GM12878 (cell line): ENCODE measurements around the gene STPG4. TPM values are rescaled to one million over a fixed set of nuclear protein-coding genes. Genes with fewer than 3 reads are reported as not detected.

ENCODE experiments used
- BHLHE40 ChIP-seq, 2 experiments: fragments of 450-650 bp in 1 of 2; IDR thresholded peaks; 2 replicates each; pipeline ENCODE4 v1.6.1; 2011 to 2017; ENCODE audit warnings: low read depth in 2 of 2, borderline replicate concordance in 1 of 2, improper control_type of control experiment in 1 of 2, low read length in 1 of 2, mild to moderate bottlenecking in 1 of 2
- BMI1 ChIP-seq: fragments of 450-650 bp; IDR thresholded peaks from 2 replicates; pipeline ENCODE4 v1.6.1; 2016; ENCODE audit warnings: mild to moderate bottlenecking, moderate library complexity, borderline replicate concordance
- CEBPB ChIP-seq, 2 experiments: fragments of 150-350 bp in 1 of 2; IDR thresholded peaks; 2 replicates each; pipeline ENCODE4 v1.6.1; 2012 to 2014; ENCODE audit warnings: low read depth in 2 of 2, low read length in 2 of 2, borderline replicate concordance in 1 of 2, inconsistent platforms in 1 of 2
- FOXK2 ChIP-seq: fragments of 450-650 bp; IDR thresholded peaks from 2 replicates; pipeline ENCODE4 v1.6.1; 2017; ENCODE audit warnings: mild to moderate bottlenecking, moderate library complexity
- JUNB ChIP-seq: IDR thresholded peaks from 2 replicates; pipeline ENCODE4 v1.6.1; 2016; ENCODE audit warnings: antibody characterized with exemption, mild to moderate bottlenecking
- MYC ChIP-seq: IDR thresholded peaks from 2 replicates; pipeline ENCODE4 v1.6.1; 2011; ENCODE audit warnings: mild to moderate bottlenecking, low read length, moderate library complexity, inconsistent platforms; ENCODE audit not compliant: insufficient read depth, insufficient replicate concordance, insufficient read length, severe bottlenecking
- PML ChIP-seq: IDR thresholded peaks from 2 replicates; pipeline ENCODE4 v1.6.1; 2012; ENCODE audit warnings: low read length, inconsistent platforms
- ZNF217 ChIP-seq: fragments of 450-650 bp; IDR thresholded peaks from 2 replicates; pipeline ENCODE4 v1.6.1; 2017; ENCODE audit warnings: antibody characterized with exemption, mild to moderate bottlenecking
- polyA plus RNA-seq, 11 experiments: library from polyadenylated mRNA; depleted of rRNA in 4 of 11; unstranded in 6 of 11; stranded (reverse) in 5 of 11; fragments of >200 nt; fragmentation: Nextera tagmentation in 4 of 11; fragmentation: Illumina TruSeq in 1 of 11; extraction: Ambion mirVana in 4 of 11; extraction: Trizol in 1 of 11; gene quantifications; 1 replicate in 1 of 11; 2 replicates in 10 of 11; pipeline versions ENCODE4 v1.2.1 to v1.2.3, GENCODE V29; 2011 to 2016; ENCODE audit warnings: inconsistent platforms in 2 of 11, missing spikeins in 2 of 11, low read depth in 1 of 11
- total RNA-seq, 4 experiments: library from RNA; depleted of rRNA in 3 of 4; stranded (reverse); fragments of >200 nt in 3 of 4; fragmentation: Illumina TruSeq in 1 of 4; extraction: Trizol in 1 of 4; gene quantifications; 2 replicates each; pipeline versions ENCODE4 v1.2.1 to v1.2.3, GENCODE V29; 2013 to 2021
- TF ChIP-seq, protein P1 (sequence below): IDR thresholded peaks from 2 replicates; pipeline ENCODE4 v1.6.1; 2011; ENCODE audit warnings: low read depth, low read length, improper control_type of control experiment, borderline replicate concordance
- TF ChIP-seq, protein P2 (sequence below): IDR thresholded peaks from 2 replicates; pipeline ENCODE4 v1.6.1; 2011; ENCODE audit warnings: borderline replicate concordance, low read depth, mild to moderate bottlenecking, moderate library complexity, low read length; ENCODE audit not compliant: insufficient read depth, poor library complexity, severe bottlenecking
- TF ChIP-seq, protein P3 (sequence below): IDR thresholded peaks from 2 replicates; pipeline ENCODE4 v1.6.1; 2012; ENCODE audit warnings: improper control_type of control experiment, low read depth, low read length; ENCODE audit not compliant: insufficient replicate concordance
- TF ChIP-seq, protein P4 (sequence below): fragments of 450-650 bp; conservative IDR thresholded peaks from 2 replicates; pipeline ENCODE4 v1.6.1; 2017; ENCODE audit warnings: mild to moderate bottlenecking, moderate library complexity
- TF ChIP-seq, protein P5 (sequence below): IDR thresholded peaks from 2 replicates; pipeline ENCODE4 v1.6.1; 2012; ENCODE audit warnings: low read depth, low read length, improper control_type of control experiment

STPG4 gene
- total and polyA plus RNA-seq, 10 of the 15 experiments (the other 5 are each of a cell fraction or from before 2014, with no cell fraction given): 0.10 to 0.29 (median 0.19) TPM; not detected in 3

DNA sequence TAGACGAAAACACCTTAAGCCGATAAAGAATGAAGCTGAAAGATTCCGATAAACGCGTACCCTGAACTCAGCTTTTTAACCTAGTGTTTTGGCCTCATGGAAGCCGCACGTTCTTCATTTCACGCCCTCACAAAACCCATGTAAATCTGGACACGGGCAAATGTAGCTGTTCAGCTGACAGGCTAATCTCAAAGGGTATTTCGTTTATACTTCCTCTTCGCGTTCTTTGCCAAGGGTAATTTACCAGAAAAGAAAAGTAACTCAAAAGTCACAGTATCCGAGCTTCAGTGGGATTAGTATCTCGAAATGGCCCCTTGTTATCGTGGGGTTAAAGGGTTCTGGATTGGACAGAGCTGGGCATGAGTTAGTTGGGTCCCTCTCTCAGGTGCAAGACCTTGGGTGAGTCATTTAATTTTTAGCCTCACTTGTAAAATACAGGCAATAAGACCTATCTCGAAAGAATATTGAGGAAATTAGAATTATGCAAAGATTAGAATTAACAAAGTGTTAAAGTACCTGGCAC, 22.0 kb upstream of the STPG4 start (continued):
- TF ChIP-seq MYC (peak; percentile 17), JUNB (no peak), ZNF217 (no peak), BMI1 (0 out of 2 replicates have a peak, but pooled peaks have one; percentile 9), PML (no peak), FOXK2 (no peak), CEBPB (IDR thresholded peaks at IDR 0.05; ENCODE audit: borderline replicate concordance in 1 of 2, low read depth in 2 of 2, low read length in 2 of 2) (no peak), BHLHE40 (IDR thresholded peaks at IDR 0.05; ENCODE audit: borderline replicate concordance in 1 of 2, low read depth in 2 of 2, low read length in 1 of 2) (0 out of 4 replicates have a peak, but pooled peaks of 1 of the 2 experiments have one; percentile 0)
- TF ChIP-seq, protein P1, sequence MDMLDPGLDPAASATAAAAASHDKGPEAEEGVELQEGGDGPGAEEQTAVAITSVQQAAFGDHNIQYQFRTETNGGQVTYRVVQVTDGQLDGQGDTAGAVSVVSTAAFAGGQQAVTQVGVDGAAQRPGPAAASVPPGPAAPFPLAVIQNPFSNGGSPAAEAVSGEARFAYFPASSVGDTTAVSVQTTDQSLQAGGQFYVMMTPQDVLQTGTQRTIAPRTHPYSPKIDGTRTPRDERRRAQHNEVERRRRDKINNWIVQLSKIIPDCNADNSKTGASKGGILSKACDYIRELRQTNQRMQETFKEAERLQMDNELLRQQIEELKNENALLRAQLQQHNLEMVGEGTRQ: no peak; the same call in 1 of the 2 replicates
- TF ChIP-seq, protein P2, sequence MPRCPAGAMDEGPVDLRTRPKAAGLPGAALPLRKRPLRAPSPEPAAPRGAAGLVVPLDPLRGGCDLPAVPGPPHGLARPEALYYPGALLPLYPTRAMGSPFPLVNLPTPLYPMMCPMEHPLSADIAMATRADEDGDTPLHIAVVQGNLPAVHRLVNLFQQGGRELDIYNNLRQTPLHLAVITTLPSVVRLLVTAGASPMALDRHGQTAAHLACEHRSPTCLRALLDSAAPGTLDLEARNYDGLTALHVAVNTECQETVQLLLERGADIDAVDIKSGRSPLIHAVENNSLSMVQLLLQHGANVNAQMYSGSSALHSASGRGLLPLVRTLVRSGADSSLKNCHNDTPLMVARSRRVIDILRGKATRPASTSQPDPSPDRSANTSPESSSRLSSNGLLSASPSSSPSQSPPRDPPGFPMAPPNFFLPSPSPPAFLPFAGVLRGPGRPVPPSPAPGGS: no peak
- TF ChIP-seq, protein P3, sequence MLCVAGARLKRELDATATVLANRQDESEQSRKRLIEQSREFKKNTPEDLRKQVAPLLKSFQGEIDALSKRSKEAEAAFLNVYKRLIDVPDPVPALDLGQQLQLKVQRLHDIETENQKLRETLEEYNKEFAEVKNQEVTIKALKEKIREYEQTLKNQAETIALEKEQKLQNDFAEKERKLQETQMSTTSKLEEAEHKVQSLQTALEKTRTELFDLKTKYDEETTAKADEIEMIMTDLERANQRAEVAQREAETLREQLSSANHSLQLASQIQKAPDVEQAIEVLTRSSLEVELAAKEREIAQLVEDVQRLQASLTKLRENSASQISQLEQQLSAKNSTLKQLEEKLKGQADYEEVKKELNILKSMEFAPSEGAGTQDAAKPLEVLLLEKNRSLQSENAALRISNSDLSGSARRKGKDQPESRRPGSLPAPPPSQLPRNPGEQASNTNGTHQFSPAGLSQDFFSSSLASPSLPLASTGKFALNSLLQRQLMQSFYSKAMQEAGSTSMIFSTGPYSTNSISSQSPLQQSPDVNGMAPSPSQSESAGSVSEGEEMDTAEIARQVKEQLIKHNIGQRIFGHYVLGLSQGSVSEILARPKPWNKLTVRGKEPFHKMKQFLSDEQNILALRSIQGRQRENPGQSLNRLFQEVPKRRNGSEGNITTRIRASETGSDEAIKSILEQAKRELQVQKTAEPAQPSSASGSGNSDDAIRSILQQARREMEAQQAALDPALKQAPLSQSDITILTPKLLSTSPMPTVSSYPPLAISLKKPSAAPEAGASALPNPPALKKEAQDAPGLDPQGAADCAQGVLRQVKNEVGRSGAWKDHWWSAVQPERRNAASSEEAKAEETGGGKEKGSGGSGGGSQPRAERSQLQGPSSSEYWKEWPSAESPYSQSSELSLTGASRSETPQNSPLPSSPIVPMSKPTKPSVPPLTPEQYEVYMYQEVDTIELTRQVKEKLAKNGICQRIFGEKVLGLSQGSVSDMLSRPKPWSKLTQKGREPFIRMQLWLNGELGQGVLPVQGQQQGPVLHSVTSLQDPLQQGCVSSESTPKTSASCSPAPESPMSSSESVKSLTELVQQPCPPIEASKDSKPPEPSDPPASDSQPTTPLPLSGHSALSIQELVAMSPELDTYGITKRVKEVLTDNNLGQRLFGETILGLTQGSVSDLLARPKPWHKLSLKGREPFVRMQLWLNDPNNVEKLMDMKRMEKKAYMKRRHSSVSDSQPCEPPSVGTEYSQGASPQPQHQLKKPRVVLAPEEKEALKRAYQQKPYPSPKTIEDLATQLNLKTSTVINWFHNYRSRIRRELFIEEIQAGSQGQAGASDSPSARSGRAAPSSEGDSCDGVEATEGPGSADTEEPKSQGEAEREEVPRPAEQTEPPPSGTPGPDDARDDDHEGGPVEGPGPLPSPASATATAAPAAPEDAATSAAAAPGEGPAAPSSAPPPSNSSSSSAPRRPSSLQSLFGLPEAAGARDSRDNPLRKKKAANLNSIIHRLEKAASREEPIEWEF: peak; percentile 55
- TF ChIP-seq, protein P4, sequence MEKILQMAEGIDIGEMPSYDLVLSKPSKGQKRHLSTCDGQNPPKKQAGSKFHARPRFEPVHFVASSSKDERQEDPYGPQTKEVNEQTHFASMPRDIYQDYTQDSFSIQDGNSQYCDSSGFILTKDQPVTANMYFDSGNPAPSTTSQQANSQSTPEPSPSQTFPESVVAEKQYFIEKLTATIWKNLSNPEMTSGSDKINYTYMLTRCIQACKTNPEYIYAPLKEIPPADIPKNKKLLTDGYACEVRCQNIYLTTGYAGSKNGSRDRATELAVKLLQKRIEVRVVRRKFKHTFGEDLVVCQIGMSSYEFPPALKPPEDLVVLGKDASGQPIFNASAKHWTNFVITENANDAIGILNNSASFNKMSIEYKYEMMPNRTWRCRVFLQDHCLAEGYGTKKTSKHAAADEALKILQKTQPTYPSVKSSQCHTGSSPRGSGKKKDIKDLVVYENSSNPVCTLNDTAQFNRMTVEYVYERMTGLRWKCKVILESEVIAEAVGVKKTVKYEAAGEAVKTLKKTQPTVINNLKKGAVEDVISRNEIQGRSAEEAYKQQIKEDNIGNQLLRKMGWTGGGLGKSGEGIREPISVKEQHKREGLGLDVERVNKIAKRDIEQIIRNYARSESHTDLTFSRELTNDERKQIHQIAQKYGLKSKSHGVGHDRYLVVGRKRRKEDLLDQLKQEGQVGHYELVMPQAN: peak; percentile 3; the same call in 1 of the 2 replicates
- TF ChIP-seq, protein P5, sequence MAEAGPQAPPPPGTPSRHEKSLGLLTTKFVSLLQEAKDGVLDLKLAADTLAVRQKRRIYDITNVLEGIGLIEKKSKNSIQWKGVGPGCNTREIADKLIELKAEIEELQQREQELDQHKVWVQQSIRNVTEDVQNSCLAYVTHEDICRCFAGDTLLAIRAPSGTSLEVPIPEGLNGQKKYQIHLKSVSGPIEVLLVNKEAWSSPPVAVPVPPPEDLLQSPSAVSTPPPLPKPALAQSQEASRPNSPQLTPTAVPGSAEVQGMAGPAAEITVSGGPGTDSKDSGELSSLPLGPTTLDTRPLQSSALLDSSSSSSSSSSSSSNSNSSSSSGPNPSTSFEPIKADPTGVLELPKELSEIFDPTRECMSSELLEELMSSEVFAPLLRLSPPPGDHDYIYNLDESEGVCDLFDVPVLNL: no peak
